ENCODE measurements around the gene DSCAML1.
"Not testable (repeated sequence)": the region's sequence is repeated elsewhere in the genome, so short reads cannot be mapped to it uniquely, and the experiment has no call there.

The DSCAML1 gene

GRCh38 chr11:117464778-117465177 lies 332.2 kb downstream of the DSCAML1 start:
- no peak for DNase-seq (ENCODE audit: low read depth)

GRCh38 chr11:117462864-117463247 lies 334.2 kb downstream of the DSCAML1 start:
- no peak for DNase-seq (ENCODE audit: low read depth)

- no peak for DNase-seq (ENCODE audit: low read depth)
Measured at GRCh38 chr11:117462183-117462863, 334.7 kb downstream of the DSCAML1 start.

GRCh38 chr11:117461396-117462182 lies 335.4 kb downstream of the DSCAML1 start:
- no peak for DNase-seq (ENCODE audit: low read depth)

- no peak for DNase-seq (ENCODE audit: low read depth)
Measured at GRCh38 chr11:117459979-117460300, 337.1 kb downstream of the DSCAML1 start.

GRCh38 chr11:117459123-117459978 lies 337.7 kb downstream of the DSCAML1 start:
- DNase-seq (ENCODE audit: low read depth): no peak

GRCh38 chr11:117458275-117459122 lies 338.5 kb downstream of the DSCAML1 start:
- peak; percentile 3 for DNase-seq (ENCODE audit: low read depth)

- DNase-seq (ENCODE audit: low read depth): no peak
Measured at GRCh38 chr11:117457835-117458234, 339.2 kb downstream of the DSCAML1 start.

- DNase-seq (ENCODE audit: low read depth): no peak
Measured at GRCh38 chr11:117457031-117457785, 339.8 kb downstream of the DSCAML1 start.

GRCh38 chr11:117456721-117457029 lies 340.3 kb downstream of the DSCAML1 start:
- not testable (repeated sequence) for DNase-seq (ENCODE audit: low read depth)

GRCh38 chr11:117456027-117456720 lies 340.8 kb downstream of the DSCAML1 start:
- no peak for DNase-seq (ENCODE audit: low read depth)

- DNase-seq (ENCODE audit: low read depth): no peak
Measured at GRCh38 chr11:117454564-117454917, 342.5 kb downstream of the DSCAML1 start.

GRCh38 chr11:117453886-117454563 lies 343.0 kb downstream of the DSCAML1 start:
- no peak for DNase-seq (ENCODE audit: low read depth)

- DNase-seq (ENCODE audit: low read depth): peak; percentile 12
Measured at GRCh38 chr11:117449111-117449693, 347.8 kb downstream of the DSCAML1 start.

- DNase-seq (ENCODE audit: low read depth): no peak
Measured at GRCh38 chr11:117444711-117445658, 352.0 kb downstream of the DSCAML1 start.

GRCh38 chr11:117444256-117444655 lies 352.8 kb downstream of the DSCAML1 start:
- DNase-seq (ENCODE audit: low read depth): no peak

GRCh38 chr11:117443266-117444186 lies 353.5 kb downstream of the DSCAML1 start:
- no peak for DNase-seq (ENCODE audit: low read depth)

- DNase-seq (ENCODE audit: low read depth): no peak
Measured at GRCh38 chr11:117442869-117443239, 354.2 kb downstream of the DSCAML1 start.
